Body of pancreas (tissue), 4 donors: ENCODE data around the gene HOXB5. TPM values are rescaled to one million over a fixed set of nuclear protein-coding genes. Genes with fewer than 3 reads are reported as not detected.

Experiments used
- ATAC-seq: fragments of 150-250 bp; one replicate; pipeline ENCODE4 v1.9.1; 2016
- DNase-seq, 4 donors: peaks; one replicate each; pipeline ENCODE4 v3.0.0-alpha.2; 2019
- H3K27ac ChIP-seq, 4 donors: fragments of 200-600 bp; sonication (generic); 1 replicate in 3 of 4; 2 replicates in 1 of 4; pipeline versions ENCODE4 v1.5.1 to v1.6.1; 2016 to 2019; ENCODE audit warnings: mild to moderate bottlenecking in 1 of 4, mixed read lengths in 1 of 4, moderate library complexity in 1 of 4
- H3K27me3 ChIP-seq, 2 donors: fragments of 200-600 bp; sonication (generic); one replicate each; pipeline ENCODE4 v1.6.0; 2016; ENCODE audit warnings: mild to moderate bottlenecking in 1 of 2
- H3K36me3 ChIP-seq, 2 donors: fragments of 200-600 bp; sonication (generic); replicated peaks in 1 of 2; 2 replicates each; pipeline ENCODE4 v1.5.1; 2016; ENCODE audit warnings: low read depth in 2 of 2; ENCODE audit not compliant: insufficient read depth in 1 of 2
- H3K4me1 ChIP-seq: fragments of 200-600 bp; sonication (generic); one replicate; pipeline ENCODE4 v1.6.0; 2016
- H3K4me3 ChIP-seq, 2 donors: fragments of 200-600 bp; sonication (generic); 1 replicate in 1 of 2; 2 replicates in 1 of 2; pipeline ENCODE4 v1.5.1; 2016 to 2019
- H3K9me3 ChIP-seq, 3 donors: fragments of 200-600 bp; sonication (generic); 1 replicate in 2 of 3; 2 replicates in 1 of 3; pipeline ENCODE4 v1.5.1; 2016
- POLR2A ChIP-seq, 3 donors: fragments of 450-650 bp; IDR thresholded peaks; one replicate each; pipeline ENCODE4 v1.6.1; 2016; ENCODE audit warnings: antibody characterized with exemption in 3 of 3, mild to moderate bottlenecking in 2 of 3
- WGBS, 2 donors: methylation state at CpG; one replicate each; pipeline ENCODE4 v1.1.5; 2017; 5-methylcytosine and 5-hydroxymethylcytosine counted together
- intact Hi-C: fragments of 100-400 bp; cut with DNase I; formaldehyde crosslinking; loops from one replicate; pipeline ENCODE4 v1.15.1; 2023
- total RNA-seq, 2 donors: library from RNA; depleted of rRNA; stranded (reverse); fragments of >200 nt; gene quantifications; one replicate each; pipeline ENCODE4 v1.1.0, GENCODE V29; 2016
- TF ChIP-seq, protein P1 (sequence below), 7 experiments: fragments of 450-650 bp in 4 of 7; fragments of 200-600 bp in 3 of 7; sonication (generic) in 3 of 7; IDR thresholded peaks; one replicate each; pipeline ENCODE4 v1.5.1; 2016 to 2019; ENCODE audit warnings: antibody characterized with exemption in 7 of 7

HOXB5 gene
- total RNA-seq, 2 donors from 2014 or later, result 0.99 TPM; not detected in 1

DNA sequence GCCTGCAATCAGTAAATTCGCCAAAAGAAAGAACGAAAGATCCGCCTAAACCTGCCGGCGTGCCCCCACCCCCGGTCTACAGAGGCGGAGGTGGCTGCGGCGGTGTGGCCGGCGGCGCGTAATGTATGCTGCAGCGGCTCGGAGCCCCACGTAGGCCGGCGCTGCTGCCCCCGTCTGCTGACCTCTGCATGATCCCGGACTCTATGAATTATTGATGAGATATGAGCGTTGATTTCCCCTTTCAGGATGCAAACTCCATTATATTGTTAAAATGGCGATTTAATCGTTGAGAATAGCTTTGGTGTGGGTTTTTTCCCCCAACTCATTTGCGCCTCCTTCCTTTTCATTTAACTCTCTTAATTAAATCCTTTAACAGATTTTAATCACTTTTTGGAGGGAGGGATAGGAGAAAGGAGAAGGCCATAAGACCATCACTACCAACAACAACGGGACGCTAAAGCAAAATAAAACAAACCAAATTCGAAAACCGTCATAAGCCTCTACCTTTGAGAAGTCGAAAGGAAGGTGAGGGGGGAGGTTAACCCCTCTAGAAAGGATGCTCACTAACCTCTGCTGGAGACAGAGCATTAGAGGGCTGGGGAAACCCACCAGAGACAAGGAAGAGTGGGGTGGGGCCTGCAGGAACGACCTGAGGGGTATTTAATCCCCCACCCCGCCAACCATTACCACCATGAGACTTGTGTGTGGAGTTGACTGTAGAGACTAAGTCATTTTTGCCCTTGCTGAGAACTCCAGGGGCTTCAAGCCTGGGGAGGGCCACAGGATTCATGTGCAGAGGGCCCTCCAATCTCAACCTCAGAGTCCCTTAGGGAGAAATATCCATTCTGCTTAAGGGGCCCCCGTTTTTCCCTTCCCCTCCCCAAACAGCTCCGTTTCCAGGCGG lies 7.0 kb downstream of the HOXB5 start:
- no peaks in the 10 kb centered on the region for H3K36me3 ChIP-seq
- WGBS, 2 donors, result 12 to 19% methylated on average over 34 of the region's 34 CpGs
- no peak for TF ChIP-seq POLR2A (IDR thresholded peaks at IDR 0.05)
- TF ChIP-seq, protein P1, sequence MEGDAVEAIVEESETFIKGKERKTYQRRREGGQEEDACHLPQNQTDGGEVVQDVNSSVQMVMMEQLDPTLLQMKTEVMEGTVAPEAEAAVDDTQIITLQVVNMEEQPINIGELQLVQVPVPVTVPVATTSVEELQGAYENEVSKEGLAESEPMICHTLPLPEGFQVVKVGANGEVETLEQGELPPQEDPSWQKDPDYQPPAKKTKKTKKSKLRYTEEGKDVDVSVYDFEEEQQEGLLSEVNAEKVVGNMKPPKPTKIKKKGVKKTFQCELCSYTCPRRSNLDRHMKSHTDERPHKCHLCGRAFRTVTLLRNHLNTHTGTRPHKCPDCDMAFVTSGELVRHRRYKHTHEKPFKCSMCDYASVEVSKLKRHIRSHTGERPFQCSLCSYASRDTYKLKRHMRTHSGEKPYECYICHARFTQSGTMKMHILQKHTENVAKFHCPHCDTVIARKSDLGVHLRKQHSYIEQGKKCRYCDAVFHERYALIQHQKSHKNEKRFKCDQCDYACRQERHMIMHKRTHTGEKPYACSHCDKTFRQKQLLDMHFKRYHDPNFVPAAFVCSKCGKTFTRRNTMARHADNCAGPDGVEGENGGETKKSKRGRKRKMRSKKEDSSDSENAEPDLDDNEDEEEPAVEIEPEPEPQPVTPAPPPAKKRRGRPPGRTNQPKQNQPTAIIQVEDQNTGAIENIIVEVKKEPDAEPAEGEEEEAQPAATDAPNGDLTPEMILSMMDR (IDR thresholded peaks at IDR 0.05), result no peak
- H3K27me3 ChIP-seq, result peaks cover 0 to 42% of the 10 kb centered on the region in 2 donors
- no peak overlapping the region for H3K4me3 ChIP-seq
- ATAC-seq (no peak), DNase-seq (no peak)
- H3K4me1 ChIP-seq, result peaks cover 23% of the 10 kb centered on the region
- no peaks in the 10 kb centered on the region for H3K9me3 ChIP-seq
- H3K27ac ChIP-seq, result peak overlapping the region in 3 of 4 donors; percentile 35 to 60 (median 58)
- intact Hi-C loops, result no loop called here

DNA sequence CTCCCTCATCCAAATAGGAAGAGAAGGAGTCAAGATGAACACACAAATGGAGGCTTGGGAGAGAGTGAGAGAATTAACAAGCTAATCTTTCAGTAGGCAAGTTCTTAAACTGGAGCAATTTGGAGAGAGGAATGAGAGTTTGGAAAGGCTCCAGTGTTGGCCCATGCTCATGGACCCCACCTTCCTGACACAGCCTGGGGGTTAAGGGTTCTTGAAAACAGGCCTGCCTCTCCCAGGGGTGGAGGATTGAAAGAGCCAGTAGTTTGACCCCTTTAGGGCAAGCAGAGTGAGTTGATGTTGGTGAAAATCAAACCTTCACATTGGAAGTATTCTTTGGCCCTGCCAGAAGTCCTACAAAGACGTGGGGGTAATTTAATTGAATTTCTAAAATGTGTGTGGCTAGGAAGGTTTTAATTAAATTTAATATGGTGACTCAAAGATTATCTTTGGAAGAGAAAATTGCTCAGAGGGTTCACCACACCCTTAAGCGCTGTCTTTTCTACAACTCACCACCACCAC lies 9.3 kb downstream of the HOXB5 start:
- TF ChIP-seq, protein P1 (IDR thresholded peaks at IDR 0.05), result no peak
- TF ChIP-seq POLR2A (IDR thresholded peaks at IDR 0.05), result no peak
- peaks cover 0 to 60% of the 10 kb centered on the region in 2 donors for H3K27me3 ChIP-seq
- H3K36me3 ChIP-seq, result no peaks in the 10 kb centered on the region
- H3K9me3 ChIP-seq, result no peaks in the 10 kb centered on the region
- 14 to 25% methylated on average over 2 of the region's 2 CpGs for WGBS, 2 donors
- intact Hi-C loops, result no loop called here
- H3K4me3 ChIP-seq, result no peak overlapping the region
- DNase-seq, result no peak
- ATAC-seq, result no peak
- H3K27ac ChIP-seq, result no peak overlapping the region
- peaks cover 25% of the 10 kb centered on the region for H3K4me1 ChIP-seq

DNA sequence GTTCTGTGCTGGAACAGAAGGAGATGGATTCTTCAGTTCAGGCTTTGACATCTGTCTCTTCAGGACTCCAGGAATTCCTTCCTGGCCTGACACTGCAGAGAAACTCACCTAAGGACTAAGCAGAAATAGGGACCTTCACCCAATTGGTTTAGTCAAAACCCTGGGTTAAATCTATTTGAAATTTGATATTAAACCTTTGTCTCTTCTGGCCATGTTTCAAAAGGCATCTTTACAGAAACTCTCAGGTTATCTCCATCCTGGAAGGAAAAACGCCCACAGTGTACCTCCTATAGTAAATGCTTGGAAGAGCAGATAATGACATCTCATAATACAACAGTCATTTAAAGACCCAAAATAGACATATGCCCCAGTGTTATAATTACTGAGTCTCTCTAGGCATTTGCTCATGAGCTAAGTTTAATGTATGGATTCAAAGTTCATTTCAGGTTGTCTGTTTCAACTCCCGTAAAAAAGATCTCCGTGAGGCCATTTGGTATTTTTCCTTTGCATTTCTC lies 9.8 kb downstream of the HOXB5 start:
- Histone ChIP-seq H3K27ac (no peak overlapping the region), H3K27me3 (peaks cover 0 to 65% of the 10 kb centered on the region in 2 donors), H3K9me3 (no peaks in the 10 kb centered on the region), H3K36me3 (no peaks in the 10 kb centered on the region), H3K4me1 (peaks cover 25% of the 10 kb centered on the region), H3K4me3 (no peak overlapping the region)
- no peak for TF ChIP-seq POLR2A (IDR thresholded peaks at IDR 0.05)
- TF ChIP-seq, protein P1 (IDR thresholded peaks at IDR 0.05), result no peak
- no peak for DNase-seq
- ATAC-seq, result no peak
- intact Hi-C loops, result no loop called here
- WGBS, 2 donors, result 32 to 33% methylated on average over 3 of the region's 3 CpGs

DNA sequence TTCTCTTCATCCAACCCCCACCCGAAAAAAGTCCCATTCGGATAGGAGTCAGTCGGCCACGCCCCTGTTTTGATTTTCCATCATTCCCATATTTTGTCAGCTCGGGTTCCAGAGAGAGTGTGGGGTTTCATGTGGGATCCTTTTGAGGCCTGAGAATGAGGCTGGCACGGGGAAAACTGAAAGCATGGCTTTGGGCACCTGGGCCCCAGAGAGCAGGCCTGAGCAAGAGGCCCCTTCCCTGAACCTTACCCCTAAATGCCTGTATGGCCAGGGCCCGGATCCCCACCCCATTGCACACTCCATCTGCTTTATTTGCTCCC lies 10.9 kb downstream of the HOXB5 start:
- Histone ChIP-seq H3K27me3 (peaks cover 0 to 68% of the 10 kb centered on the region in 2 donors), H3K27ac (peak overlapping the region in 1 of 4 donors; percentile 6), H3K9me3 (no peaks in the 10 kb centered on the region), H3K36me3 (no peaks in the 10 kb centered on the region), H3K4me3 (no peak overlapping the region), H3K4me1 (peaks cover 25% of the 10 kb centered on the region)
- ATAC-seq (no peak), DNase-seq (no peak)
- no peak for TF ChIP-seq POLR2A (IDR thresholded peaks at IDR 0.05)
- TF ChIP-seq, protein P1 (IDR thresholded peaks at IDR 0.05), result no peak
- intact Hi-C loops, result no loop called here
- 19 to 23% methylated on average over 7 of the region's 7 CpGs for WGBS, 2 donors
